NB4 (cell line): ENCODE measurements around the gene SMAD4.

Experiments
- DNase-seq: peaks from one replicate; pipeline ENCODE4 v3.0.0; 2010; ENCODE audit warnings: low read depth
- H3K4me3 ChIP-seq: one replicate; pipeline ENCODE4 v1.5.1; 2011; ENCODE audit warnings: mild to moderate bottlenecking, low read depth, low read length, moderate library complexity
- MYC ChIP-seq: IDR thresholded peaks from 2 replicates; pipeline ENCODE4 v1.6.1; 2011; ENCODE audit warnings: low read depth, low read length
- POLR2A ChIP-seq: IDR thresholded peaks from 2 replicates; pipeline ENCODE4 v1.6.1; 2011; ENCODE audit warnings: mild to moderate bottlenecking; ENCODE audit not compliant: insufficient read length; ENCODE audit errors: extremely low read depth
- TF ChIP-seq, protein P1 (sequence below): IDR thresholded peaks from one replicate; pipeline ENCODE4 v1.5.1; 2012; ENCODE audit warnings: low read depth, low read length
- TF ChIP-seq, protein P2 (sequence below): IDR thresholded peaks from 2 replicates; pipeline ENCODE4 v1.6.1; 2011; ENCODE audit warnings: low read depth, low read length

Gene SMAD4

DNA sequence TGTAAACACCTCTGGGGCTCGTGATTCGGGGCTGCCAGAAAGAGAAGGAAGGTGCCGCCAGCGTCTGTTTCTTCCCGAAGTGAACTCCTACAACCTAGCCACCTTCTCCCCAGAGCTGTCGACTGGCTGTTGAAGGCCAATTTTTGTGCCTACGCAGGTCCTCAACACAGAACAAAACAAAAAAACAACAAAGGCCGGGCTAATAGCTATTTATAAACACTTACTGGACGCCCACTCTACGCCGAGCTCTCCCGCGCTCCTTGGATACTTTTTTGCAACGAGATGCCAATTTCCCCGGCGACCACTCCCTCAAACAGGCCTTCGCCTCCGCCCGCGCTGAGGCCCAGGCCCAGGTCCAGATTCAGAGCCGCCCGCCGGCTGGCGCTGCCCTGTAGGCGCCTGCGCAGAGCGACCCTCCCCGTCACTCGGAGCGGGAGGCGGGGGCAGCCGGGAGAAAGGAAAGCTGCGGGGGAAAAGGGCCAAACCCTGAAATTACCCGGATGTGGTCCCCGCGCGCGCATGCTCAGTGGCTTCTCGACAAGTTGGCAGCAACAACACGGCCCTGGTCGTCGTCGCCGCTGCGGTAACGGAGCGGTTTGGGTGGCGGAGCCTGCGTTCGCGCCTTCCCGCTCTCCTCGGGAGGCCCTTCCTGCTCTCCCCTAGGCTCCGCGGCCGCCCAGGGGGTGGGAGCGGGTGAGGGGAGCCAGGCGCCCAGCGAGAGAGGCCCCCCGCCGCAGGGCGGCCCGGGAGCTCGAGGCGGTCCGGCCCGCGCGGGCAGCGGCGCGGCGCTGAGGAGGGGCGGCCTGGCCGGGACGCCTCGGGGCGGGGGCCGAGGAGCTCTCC is at the start of gene SMAD4:
Gene SMAD4 (plus strand): TSS at position 520 of the 843 bp plus-strand sequence. CDS start 16,834 bp downstream, outside the sequence.
- H3K4me3 ChIP-seq, result peak within 1 kb of the TSS; percentile 90
- DNase-seq, result peak; percentile 95
- TF ChIP-seq MYC, result no peak; the same call in 1 of the 2 replicates
- TF ChIP-seq, protein P1, sequence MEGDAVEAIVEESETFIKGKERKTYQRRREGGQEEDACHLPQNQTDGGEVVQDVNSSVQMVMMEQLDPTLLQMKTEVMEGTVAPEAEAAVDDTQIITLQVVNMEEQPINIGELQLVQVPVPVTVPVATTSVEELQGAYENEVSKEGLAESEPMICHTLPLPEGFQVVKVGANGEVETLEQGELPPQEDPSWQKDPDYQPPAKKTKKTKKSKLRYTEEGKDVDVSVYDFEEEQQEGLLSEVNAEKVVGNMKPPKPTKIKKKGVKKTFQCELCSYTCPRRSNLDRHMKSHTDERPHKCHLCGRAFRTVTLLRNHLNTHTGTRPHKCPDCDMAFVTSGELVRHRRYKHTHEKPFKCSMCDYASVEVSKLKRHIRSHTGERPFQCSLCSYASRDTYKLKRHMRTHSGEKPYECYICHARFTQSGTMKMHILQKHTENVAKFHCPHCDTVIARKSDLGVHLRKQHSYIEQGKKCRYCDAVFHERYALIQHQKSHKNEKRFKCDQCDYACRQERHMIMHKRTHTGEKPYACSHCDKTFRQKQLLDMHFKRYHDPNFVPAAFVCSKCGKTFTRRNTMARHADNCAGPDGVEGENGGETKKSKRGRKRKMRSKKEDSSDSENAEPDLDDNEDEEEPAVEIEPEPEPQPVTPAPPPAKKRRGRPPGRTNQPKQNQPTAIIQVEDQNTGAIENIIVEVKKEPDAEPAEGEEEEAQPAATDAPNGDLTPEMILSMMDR, result no peak
- TF ChIP-seq POLR2A, result peak; percentile 92
- TF ChIP-seq, protein P2, sequence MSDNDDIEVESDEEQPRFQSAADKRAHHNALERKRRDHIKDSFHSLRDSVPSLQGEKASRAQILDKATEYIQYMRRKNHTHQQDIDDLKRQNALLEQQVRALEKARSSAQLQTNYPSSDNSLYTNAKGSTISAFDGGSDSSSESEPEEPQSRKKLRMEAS, result 0 out of 2 replicates have a peak, but pooled peaks have one; percentile 19

DNA sequence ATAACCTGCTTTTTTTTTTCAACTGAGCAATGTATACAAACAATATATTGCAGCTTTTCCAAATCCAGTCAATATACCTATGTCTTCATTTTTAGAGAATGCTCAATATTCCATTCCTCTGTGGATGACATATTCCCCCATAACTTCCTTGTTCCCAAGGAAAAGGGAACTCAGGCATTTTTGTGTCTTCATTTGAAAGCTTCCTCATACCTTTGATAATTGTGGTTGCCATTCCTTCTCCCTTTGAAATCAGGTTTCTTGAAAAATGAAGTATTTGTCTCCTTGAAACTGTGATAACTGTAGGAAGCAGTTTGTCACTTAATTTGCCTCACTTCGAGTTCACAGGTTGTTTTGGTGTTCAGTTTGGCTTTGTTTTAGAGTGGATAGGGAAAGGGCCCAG is 48.6 kb upstream of the SMAD4 start:
- TF ChIP-seq, protein P2, result no peak
- TF ChIP-seq MYC (no peak), POLR2A (no peak)
- TF ChIP-seq, protein P1, result no peak
- no peak for DNase-seq
- no peak overlapping the region for H3K4me3 ChIP-seq

DNA sequence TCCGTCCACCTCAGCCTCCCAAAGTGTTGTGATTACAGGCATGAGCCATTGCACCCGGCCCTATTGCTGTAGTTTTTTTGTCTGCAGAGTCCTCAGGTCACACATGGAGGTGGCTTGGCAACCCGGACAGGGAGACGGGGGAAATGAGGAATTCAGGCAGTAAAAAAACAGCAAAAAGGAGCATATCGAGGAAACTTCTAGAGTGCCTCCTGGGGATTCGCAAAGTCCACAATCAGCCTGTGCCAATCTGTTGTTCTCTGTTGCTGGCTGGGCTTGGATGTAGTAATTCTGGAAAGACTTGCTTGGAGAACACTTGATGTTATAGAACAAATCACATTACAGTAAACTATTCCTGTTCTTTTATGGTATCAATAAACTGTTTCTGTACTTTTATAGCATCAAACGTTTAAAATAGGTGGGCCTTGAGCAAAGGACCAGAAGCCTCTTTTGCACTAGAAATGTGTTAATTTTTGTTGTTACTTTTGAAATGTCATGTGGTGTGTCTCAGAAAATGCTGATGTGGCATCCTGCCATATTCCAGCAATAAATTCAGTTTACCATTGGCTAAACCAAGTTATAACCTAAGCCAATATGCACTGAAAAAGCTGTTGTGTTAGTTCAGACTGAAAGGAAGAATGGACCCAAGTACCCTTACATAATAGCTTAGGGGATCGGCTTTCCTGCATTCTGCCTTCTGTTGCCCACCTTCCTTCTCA is 47.8 kb upstream of the SMAD4 start:
- H3K4me3 ChIP-seq, result no peak overlapping the region
- DNase-seq, result no peak
- TF ChIP-seq, protein P1, result no peak
- TF ChIP-seq POLR2A (no peak), MYC (no peak)
- TF ChIP-seq, protein P2, result no peak

DNA sequence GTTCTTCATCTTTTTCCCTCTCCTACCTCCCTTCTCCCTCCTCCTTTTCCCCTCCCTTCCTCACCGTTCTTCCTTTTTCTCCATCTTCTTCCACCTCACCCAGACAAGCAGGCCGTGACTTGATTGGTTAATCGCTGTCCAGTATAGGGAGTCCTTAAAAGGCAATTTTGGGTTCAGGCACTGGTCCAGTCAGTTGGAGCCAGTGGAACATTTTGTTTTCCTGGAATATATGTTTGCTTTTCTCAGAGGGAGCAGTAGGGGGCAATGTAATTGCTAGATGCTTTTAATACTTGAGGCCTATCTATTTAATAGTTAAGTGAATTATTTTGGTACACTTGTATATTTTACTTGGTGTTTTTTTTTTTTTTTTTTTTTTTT is 47.2 kb upstream of the SMAD4 start:
- TF ChIP-seq POLR2A (no peak), MYC (no peak)
- TF ChIP-seq, protein P2, result no peak
- TF ChIP-seq, protein P1, result no peak
- no peak for DNase-seq
- H3K4me3 ChIP-seq, result no peak overlapping the region

DNA sequence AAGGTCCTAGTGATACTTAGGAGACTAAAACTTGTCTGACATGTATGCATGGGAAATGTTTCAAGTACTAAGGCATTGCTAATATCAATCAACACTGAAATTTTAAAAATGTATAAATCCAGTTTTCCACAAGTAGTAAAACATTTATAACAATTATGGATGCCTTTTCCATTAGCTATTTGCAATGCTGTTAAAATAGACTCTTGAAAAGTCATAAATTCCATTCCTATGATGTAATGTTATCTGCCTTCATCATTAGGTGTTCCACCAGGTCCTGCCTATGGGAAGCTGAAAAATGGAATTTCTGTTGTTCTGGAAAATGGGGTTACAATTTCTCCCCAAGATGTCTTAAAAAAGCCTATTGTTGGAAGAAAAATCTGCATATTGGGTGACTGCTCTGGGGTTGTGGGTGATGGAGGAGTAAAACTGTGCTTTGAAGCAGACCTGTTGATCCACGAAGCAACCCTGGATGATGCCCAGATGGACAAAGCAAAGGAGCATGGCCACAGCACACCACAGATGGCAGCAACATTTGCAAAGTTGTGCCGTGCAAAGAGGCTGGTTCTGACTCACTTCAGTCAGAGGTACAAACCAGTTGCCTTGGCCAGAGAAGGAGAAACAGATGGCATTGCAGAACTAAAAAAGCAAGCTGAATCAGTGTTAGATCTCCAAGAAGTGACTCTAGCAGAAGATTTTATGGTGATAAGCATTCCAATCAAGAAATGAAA is 43.5 kb upstream of the SMAD4 start:
- TF ChIP-seq MYC, result no peak
- TF ChIP-seq, protein P2, result no peak
- no peak for TF ChIP-seq POLR2A
- TF ChIP-seq, protein P1, result no peak
- H3K4me3 ChIP-seq, result no peak overlapping the region
- DNase-seq, result no peak
